GM19468 (cell line): ENCODE data around the gene CENPA.
"Not testable (repeated sequence)": the region's sequence is repeated elsewhere in the genome, so short reads cannot be mapped to it uniquely, and the experiment has no call there.

ENCODE experiments used
- ATAC-seq: cut with Tn5 transposase; IDR thresholded peaks from one replicate; pipeline ENCODE4 v1.9.1; 2021; ENCODE audit warnings: mild to moderate bottlenecking, moderate library complexity, moderate number of reproducible peaks; ENCODE audit not compliant: unreplicated experiment; ENCODE audit errors: extremely low read depth

Gene CENPA

DNA sequence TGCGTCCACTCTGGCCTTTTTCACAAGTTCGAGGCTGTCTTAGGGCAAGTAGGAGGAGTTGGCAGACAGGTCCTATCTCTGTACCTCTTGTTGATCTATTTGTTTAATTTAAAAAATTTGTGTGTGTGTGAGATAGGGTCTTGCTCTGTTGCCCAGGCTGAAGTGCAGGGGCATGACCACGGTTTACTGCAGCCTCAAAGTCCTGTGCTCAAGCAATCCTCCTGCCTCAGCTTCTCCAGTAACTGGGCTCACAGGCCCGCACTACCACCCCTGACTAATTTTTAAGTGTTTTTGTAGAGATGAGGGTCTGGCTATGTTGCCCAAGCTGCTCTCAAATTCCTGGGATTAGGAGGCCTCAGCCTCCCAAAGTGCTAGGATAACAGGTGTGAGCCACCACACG, 26.0 kb upstream of the CENPA start:
- no peak for ATAC-seq

DNA sequence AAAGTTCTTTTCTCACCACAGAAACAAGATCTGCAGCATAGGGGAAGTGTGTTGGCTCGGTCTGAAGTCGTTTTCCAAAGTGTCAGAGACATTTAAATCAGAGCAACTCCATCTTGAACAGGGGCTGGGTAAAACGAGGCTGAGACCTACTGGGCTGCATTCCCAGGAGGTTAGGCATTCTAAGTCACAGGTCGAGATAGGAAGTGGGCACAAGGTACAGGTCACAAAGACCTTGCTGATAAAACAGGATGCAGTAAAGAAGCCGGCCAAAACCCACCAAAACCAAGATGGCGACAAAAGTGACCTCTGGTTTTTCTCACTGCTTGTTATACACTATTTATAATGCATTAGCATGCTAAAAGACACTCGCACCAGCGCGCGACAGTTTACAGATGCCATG, 24.9 kb upstream of the CENPA start:
- not testable (repeated sequence) for ATAC-seq

DNA sequence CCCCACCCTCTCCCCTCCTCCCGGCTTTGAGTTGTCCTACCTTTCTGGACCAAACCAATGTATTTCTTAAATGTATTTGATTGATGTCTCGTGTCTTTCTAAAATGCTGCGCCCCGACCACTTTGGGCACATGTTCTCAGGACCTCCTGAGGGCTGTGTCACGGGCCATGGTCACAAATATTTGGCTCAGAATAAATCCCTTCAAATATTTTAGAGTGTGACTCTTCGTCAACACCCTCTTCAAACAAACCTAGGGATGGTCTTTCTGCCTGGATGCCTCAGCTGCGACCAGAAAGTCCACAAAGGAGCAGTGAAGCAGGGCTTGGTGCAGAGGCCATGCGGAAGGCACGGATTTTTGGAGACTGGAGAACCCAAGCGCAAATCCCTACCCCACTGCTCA, 22.8 kb upstream of the CENPA start:
- ATAC-seq = no peak

DNA sequence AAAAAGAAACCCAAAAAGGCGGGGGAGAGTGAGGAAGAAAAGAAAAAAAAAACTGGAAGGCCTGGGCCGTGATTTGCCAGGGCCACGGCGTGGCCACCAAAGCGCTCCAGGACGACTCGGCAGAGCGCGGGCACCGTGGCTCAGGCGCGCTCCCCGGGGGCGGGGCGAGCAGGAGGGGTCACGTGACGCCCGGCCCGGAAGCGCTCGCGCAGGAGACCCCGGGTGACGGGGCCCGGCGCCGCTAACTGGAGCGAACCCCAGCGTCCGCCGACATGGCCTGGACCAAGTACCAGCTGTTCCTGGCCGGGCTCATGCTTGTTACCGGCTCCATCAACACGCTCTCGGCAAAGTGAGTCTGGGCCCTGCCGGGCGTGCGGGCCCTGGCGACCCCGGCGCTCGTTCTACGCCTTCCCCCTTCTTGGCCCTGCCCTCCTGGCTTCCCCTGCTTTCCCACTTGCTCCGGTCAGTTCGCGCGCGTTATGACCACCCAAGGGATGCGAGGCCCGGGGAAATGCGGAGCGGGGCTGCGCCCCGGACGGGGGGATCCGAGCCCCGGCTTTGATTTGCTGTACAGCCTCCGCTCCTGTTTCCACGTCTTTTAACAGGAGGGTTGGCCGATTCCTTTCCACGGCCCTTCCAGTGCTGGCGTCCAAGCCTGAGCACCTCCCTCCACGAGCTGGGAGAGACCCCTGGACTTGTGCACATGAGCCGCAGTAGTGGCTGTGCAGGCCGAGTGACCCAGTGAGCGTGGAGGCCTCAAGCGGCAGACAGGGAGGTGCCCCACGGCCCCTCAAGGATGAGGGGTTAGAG, 21.6 kb upstream of the CENPA start, which contains the start of gene SLC35F6:
TSS of gene SLC35F6 (plus strand) at position 207 of the 810 bp plus-strand sequence. CDS start at position 273, 66 bp downstream.
- peak; percentile 16 for ATAC-seq

DNA sequence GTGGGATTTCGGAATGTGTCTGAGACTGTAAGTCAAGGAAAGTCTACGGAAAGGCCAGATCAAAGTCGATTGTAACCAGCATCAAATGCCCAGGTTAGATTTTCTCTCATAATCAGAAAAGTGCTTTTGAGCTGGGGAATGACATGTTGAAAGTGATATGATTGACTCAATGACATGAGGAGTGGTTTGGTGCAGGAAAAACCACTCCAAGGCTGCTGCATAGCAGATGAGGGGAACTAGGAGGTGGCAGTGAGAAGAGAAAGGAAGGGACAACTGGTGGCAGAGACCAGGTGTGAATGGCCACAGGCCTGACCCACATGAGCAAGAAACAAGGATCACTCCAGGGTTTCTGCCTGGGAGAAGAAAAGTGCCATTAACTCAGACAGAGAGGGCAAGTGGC, 20.9 kb upstream of the CENPA start:
- ATAC-seq = no peak

DNA sequence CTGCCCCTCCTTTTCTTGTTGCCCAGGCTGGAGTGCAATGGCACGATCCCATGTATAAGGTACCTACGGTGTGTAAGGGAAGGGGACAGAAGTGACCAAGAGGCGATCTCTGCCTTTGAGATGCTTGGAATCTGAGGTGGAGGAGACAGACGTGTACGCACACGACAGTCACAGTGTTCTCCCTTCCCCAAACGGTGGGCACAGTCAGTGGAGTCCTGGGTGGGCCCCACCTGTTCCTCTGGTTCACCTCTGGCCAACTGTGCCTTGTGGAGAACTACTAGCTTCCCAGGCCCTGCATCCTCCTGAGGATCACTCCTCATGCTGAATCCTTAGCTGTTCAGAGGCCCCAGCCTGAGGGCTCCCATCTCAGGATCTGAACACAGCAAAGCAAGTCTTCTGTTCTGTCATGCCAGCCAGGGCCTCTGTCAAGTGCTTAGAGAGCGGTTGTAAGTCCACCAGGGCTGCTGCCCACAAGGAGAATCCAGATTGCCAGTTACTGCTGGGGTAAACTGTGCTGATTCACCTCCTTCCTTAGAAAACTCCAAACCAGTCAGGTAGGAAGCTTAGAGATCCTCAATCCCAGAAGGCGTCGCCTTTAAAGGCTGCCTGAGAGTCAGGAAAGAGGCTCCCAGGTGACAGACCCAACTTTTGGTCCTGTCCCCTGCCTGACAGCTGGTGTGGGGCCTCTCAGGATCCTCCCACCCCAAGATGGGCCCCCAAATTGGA, 20.2 kb upstream of the CENPA start:
- ATAC-seq = no peak

DNA sequence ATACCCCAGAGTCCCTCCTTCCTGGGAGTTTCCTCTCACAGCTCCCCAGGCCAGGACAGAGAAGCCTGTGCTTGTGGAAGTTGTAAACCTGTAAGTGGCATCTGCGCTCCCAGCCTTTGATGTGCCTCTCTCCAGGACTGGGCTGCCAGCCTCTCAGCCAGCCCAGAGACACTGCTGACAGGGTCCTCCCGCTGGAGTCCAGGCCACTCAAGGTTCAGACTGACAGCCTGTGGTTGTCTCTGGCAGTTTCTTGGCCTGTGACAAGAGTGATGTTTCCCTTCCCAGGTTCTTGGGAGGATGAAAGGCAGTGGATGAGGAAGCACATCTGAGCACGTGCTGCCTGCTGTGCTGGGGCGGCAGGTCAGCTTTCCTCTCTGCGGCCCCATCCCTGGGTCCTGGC, 18.7 kb upstream of the CENPA start:
- ATAC-seq = no peak

DNA sequence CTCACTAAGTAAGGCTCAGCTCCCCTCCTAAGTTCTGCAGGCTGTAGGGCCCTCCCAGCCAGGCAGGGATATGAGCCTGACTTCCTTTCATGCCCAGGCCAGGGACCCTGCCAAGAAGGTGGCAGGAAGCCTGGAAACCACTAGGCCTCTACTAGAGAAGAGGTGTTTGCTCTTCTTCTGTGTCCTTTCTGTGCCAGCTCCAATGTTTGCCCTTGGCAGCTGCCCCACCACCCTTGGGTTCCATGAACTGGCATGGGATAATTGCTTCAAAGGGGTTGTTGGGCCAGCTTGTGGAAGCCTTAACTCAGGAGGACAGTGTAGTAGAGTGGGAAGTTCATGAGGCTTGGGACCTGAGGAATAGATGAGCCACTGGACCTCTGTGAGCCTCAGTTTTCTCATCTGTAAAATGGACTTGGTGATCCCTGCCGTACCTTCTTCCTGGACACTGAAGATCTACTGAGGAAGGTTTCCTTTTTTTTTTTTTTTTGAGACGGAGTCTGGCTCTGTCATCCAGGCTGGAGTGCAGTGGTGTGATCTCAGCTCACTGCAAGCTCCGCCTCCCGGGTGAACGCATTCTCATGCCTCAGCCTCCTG, 17.9 kb upstream of the CENPA start:
- ATAC-seq = no peak

DNA sequence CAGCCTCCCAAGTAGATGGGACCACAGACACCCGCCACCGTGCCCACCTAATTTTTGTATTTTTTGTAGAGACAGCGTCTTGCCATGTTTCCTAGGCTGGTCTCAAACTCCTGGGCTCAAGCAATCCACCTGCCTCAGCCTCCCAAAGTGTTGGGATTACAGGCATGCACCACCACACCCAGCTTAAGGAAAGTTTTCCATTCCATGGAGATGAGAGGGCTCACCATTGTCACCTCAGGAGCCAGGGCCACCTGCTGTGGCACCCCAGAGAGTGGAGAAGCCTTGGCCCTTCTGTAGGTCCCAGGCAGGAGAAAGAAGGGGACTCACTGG, 17.1 kb upstream of the CENPA start:
- ATAC-seq = no peak

DNA sequence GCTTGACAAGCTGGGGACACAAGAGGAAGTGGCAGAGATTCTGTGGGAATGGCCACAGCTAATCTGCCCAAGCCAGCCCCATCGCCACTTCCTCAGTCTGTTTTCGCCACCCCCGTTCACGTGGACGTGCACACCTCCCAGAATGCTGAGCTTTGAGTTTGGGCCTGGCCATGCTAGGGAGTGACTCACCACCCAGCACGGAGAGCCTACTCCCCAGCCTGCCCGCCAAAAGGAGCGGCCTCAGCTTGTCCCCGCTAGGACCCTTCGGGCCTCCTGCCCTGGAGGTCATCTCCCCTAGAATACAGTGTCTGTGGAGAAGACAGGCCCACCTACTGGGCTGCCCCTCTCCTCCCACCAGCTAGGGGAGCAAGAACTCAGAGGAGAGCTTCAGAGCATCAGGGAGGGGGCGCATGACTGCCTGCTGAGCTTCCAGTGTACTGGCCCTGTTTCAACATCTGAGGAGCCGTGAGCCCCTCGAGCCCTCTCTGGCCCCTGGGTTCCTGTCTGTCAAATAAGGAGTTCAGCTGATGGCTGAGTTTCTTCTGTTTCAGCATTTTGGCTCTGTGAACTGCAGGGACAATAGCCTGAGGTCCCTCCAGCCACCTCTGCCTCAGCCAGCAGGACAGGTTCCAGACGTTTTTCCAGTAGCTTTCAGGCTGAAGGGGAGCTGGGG, 16.6 kb upstream of the CENPA start:
- no peak for ATAC-seq

DNA sequence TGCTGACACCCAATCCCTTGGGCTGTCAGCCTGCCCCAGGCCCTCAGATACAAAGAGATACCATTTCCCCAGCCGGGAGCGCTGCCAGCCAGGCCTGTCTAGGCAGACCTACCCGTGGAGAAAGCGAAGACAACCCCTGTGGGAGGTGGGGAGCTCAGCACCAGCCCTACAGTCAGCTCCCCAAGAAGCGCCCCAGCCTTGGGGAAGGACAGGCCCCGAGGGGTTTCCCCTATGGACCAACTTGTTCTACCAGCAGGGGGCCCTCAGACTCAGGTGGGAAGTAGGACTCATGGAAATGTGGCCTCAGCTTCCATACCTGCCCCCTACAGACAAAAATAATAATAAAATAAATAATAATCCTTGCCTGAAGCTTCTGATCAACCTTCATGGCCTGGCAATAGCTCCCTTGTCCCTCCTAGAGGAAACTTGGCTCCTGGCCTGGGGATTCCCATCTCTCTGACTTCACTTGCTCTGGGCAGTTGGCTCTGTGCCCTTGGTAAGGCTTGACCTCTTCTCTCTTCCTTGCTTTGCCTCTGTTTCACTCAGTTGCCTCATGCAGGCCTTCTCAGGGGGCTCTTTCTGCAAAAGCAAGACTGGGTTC, 14.8 kb upstream of the CENPA start:
- no peak for ATAC-seq

DNA sequence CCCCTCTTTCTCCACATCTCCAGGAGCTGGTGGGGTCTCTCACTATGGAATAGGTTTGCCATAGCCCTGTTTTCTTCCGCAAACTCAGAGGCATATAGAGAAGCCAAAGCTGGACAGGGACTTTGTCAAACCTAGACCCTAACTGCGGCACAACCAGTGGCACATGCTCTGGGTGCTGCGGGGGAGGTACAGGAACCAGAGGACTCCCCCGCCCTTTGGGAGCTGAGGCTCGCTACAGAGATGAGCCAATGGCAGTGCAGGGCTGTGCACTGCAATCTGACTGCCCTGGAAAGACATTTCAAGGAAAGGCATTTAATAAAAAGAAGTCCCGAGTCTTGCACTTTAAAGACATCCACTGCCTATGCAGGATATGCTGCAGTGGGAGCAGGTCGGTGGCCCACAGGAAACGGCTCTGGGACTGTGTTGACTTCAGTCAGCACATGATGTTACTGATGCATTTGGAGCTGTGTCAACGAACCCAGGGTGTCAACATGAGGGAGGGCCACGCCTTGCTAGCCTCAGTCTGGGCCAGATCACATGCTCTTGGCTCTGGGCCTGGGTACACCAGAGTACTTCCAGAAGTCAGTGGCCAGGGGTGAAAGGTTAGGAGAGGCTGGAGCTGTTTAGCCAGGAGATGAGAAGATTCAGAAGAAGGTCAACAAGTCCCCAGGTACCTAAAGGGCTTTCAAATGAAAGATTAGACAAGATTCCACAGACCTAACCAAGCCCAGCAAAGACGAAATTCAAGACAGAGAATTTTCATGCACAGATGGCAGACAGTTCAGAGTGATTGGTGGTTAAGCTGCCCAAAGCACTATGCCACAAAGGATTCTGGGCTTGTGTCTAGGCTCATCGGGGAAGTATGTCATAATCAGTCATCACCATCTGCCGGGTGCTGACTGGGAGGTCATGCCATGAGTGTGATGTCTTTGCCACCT, 13.5 kb upstream of the CENPA start:
- ATAC-seq = no peak

DNA sequence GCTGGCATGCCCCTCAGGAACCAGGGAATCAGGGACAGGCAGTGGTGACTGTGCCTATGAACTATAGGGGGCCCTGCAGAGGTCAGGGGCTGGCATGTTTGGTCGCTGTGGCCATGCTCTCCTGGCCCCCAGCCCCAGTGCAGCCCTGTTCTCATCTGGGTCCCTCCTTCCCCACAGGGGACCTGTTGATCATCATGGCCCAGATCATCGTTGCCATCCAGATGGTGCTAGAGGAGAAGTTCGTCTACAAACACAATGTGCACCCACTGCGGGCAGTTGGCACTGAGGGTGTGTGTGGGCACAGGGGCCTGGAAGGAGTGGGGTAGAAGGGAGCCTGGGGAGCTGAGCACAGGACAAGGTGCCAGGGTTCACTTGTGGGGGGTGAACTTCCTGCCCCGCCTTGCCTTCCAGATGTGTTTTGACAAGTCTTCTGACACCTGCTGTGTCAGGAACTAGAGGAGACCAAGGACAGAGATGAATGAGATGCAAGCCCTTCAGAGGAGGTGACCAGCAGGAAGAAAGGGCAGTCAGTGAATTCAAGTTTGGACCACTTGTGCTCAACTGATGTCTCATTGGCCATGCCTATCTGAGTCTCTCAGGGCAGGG, 9.6 kb upstream of the CENPA start:
- no peak for ATAC-seq

DNA sequence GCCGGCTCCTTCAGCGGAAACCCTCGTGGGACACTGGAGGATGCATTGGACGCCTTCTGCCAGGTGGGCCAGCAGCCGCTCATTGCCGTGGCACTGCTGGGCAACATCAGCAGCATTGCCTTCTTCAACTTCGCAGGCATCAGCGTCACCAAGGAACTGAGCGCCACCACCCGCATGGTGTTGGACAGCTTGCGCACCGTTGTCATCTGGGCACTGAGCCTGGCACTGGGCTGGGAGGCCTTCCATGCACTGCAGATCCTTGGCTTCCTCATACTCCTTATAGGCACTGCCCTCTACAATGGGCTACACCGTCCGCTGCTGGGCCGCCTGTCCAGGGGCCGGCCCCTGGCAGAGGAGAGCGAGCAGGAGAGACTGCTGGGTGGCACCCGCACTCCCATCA, 7.8 kb upstream of the CENPA start:
- no peak for ATAC-seq

DNA sequence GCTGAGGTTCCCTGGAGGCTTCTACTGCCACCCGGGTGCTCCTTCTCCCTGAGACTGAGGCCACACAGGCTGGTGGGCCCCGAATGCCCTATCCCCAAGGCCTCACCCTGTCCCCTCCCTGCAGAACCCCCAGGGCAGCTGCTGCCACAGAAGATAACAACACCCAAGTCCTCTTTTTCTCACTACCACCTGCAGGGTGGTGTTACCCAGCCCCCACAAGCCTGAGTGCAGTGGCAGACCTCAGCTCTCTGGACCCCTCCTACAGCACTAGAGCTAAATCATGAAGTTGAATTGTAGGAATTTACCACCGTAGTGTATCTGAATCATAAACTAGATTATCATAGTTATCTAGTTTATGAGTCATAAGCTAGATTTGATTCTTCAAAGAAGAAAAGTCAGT, 7.3 kb upstream of the CENPA start:
- ATAC-seq = no peak

DNA sequence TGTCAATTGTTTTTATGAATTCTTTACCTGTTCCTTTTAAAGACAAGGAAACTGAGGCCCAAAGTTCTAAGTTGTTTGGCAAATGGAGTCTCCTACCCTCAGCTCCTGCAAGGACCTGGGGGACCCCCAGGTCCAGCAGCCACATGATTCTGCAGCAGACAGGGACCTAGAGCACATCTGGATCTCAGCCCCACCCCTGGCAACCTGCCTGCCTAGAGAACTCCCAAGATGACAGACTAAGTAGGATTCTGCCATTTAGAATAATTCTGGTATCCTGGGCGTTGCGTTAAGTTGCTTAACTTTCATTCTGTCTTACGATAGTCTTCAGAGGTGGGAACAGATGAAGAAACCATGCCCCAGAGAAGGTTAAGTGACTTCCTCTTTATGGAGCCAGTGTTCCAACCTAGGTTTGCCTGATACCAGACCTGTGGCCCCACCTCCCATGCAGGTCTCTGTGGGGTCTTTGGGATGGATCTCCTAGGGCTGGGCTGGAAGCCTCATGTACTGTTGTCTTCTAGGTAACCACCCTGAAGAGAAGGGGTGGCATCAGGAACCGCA, 5.6 kb upstream of the CENPA start:
- no peak for ATAC-seq

DNA sequence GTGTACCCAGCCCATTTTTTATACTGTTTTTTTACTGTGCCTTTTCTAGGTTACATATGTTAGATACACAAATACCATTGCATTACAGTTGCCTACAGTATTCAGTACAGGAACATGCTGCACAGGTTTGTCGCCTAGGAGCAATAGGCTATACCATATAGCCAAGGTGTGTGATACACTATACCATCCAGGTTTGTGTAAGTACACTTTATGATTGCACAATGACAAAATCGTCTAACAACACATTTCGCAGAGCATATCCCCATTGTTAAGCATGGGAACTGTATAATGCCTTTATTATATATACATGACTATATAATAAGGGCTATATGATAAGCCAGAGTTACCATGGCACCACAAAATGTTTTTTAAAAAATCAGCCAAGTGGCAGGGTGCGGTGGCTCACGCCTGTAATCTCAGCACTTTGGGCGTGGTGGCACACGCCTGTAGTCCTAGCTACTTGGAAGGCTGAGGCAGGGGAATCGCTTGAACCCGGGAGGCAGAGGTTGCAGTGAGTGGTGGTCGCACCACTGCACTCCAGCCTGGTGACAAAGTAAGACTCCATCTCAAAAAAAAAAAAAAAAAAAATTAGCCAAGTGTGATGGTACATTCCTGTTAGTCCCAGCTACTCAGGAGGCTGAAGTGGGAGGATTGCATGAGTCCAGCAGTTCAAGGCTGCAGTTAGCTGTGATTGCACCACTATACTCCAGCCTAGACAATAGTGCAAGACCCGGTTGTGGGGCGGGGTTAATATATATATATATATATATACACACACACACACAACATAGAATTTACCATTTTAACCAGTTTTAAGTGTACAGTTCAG, 2.8 kb upstream of the CENPA start:
- ATAC-seq = no peak
